GM12878 (cell line): ENCODE measurements around the gene TPRX1. TPM values are rescaled to one million over a fixed set of nuclear protein-coding genes. Genes with fewer than 3 reads are reported as not detected.
"Not testable (repeated sequence)": the region's sequence is repeated elsewhere in the genome, so short reads cannot be mapped to it uniquely, and the experiment has no call there.

ENCODE experiments used
- ATAC-seq: fragments of 200-7000 bp; cut with Tn5 transposase; 3 replicates; pipeline ENCODE4 v1.9.1; 2020; ENCODE audit warnings: mild to moderate bottlenecking, moderate library complexity
- BruUV-seq: library from RNA; stranded (reverse); fragments of 400-500 nt; replicated peaks from 2 replicates; lab custom pipeline; 2021; lab: Mats Ljungman, UMichigan
- CTCF ChIA-PET: fragments of 300-600 bp; sonication (Branson Sonifier 250); formaldehyde crosslinking; extraction: SDS; loops from one replicate; lab custom pipeline; 2021; ENCODE audit warnings: inconsistent platforms; lab: Yijun Ruan, JAX
- POLR2A ChIA-PET: fragments of 350-600 bp; formaldehyde crosslinking; extraction: SDS; loops from one replicate; lab custom pipeline; 2021; ENCODE audit warnings: inconsistent platforms; lab: Charles Lee
- RAD21 ChIA-PET: fragments of 300-600 bp; sonication (Branson Sonifier 250); formaldehyde crosslinking; loops from one replicate; lab custom pipeline; 2023; ENCODE audit warnings: antibody characterized with exemption; ENCODE audit not compliant: unreplicated experiment; lab: Charles Lee
- SMC1A ChIA-PET: fragments of 300-600 bp; sonication (Branson Sonifier 250); formaldehyde crosslinking; loops from one replicate; lab custom pipeline; 2023; ENCODE audit not compliant: unreplicated experiment, uncharacterized antibody; lab: Charles Lee
- DNase-seq: peaks from one replicate; pipeline ENCODE4 v3.0.0-alpha.2; 2011; ENCODE audit warnings: low read depth, low spot score
- FAIRE-seq: peaks from 3 replicates; lab custom pipeline; 2011; peaks lifted over from hg19 to GRCh38; lab: Jason Lieb, UNC
- H2AFZ ChIP-seq: 2 replicates; pipeline ENCODE4 v1.6.0; 2011; ENCODE audit warnings: low read depth, low read length, control low read depth; ENCODE audit not compliant: control insufficient read depth
- H3K27ac ChIP-seq: 2 replicates; pipeline ENCODE4 v1.5.1; 2011; ENCODE audit warnings: control low read depth; ENCODE audit not compliant: control insufficient read depth, insufficient read depth
- H3K27me3 ChIP-seq, 2 experiments: replicated peaks in 1 of 2; 2 replicates each; pipeline versions ENCODE4 v1.6.0 to v1.6.1; 2011; ENCODE audit warnings: low read length in 1 of 2; ENCODE audit not compliant: control insufficient read depth in 2 of 2, insufficient read depth in 2 of 2
- H3K36me3 ChIP-seq, 2 experiments: 2 replicates each; pipeline ENCODE4 v1.5.1; 2011; ENCODE audit warnings: low read length in 1 of 2; ENCODE audit not compliant: control insufficient read depth in 2 of 2, insufficient read depth in 2 of 2
- H3K4me1 ChIP-seq: 2 replicates; pipeline ENCODE4 v1.6.1; 2011; ENCODE audit warnings: mild to moderate bottlenecking, low read length, moderate library complexity, mixed read lengths; ENCODE audit not compliant: control insufficient read depth, insufficient read depth
- H3K4me2 ChIP-seq: 2 replicates; pipeline ENCODE4 v1.6.0; 2011; ENCODE audit warnings: control low read depth; ENCODE audit not compliant: control insufficient read depth, insufficient read depth
- H3K4me3 ChIP-seq: fragments of 200-600 bp; sonication (generic); 2 replicates; pipeline ENCODE4 v1.5.1; 2016
- H3K79me2 ChIP-seq: 2 replicates; pipeline ENCODE4 v1.6.0; 2011; ENCODE audit warnings: low read length; ENCODE audit not compliant: control insufficient read depth, insufficient read depth
- H3K9ac ChIP-seq: 2 replicates; pipeline ENCODE4 v1.8.0; 2011; ENCODE audit warnings: low read length, control low read depth, mixed read lengths; ENCODE audit not compliant: control insufficient read depth, insufficient read depth
- H3K9me3 ChIP-seq: replicated peaks from 3 replicates; pipeline ENCODE4 v1.5.1; 2011; ENCODE audit warnings: mild to moderate bottlenecking, low read length; ENCODE audit not compliant: control insufficient read depth, insufficient read depth
- H4K20me1 ChIP-seq: 2 replicates; pipeline ENCODE4 v1.6.0; 2011; ENCODE audit not compliant: control insufficient read depth, insufficient read depth
- DPF2 ChIP-seq: fragments of 450-650 bp; IDR thresholded peaks from 2 replicates; pipeline ENCODE4 v1.6.1; 2017; ENCODE audit warnings: mild to moderate bottlenecking
- ETV6 ChIP-seq, 2 experiments: fragments of 450-650 bp in 1 of 2; IDR thresholded peaks in 1 of 2; conservative IDR thresholded peaks in 1 of 2; 2 replicates each; pipeline ENCODE4 v1.6.1; 2014; ENCODE audit warnings: antibody characterized with exemption in 1 of 2, borderline replicate concordance in 1 of 2, low read depth in 1 of 2, mild to moderate bottlenecking in 1 of 2, moderate library complexity in 1 of 2
- JUND ChIP-seq: IDR thresholded peaks from 2 replicates; pipeline ENCODE4 v1.6.1; 2012; ENCODE audit warnings: low read depth, mild to moderate bottlenecking, low read length, improper control_type of control experiment, moderate library complexity
- NR2F1 ChIP-seq: fragments of 450-650 bp; conservative IDR thresholded peaks from 2 replicates; pipeline ENCODE4 v1.6.1; 2017; ENCODE audit warnings: mild to moderate bottlenecking
- POLR2AphosphoS5 ChIP-seq: IDR thresholded peaks from 2 replicates; pipeline ENCODE4 v1.6.1; 2011; ENCODE audit warnings: mild to moderate bottlenecking, low read length, inconsistent platforms
- RAD21 ChIP-seq: IDR thresholded peaks from 2 replicates; pipeline ENCODE4 v1.6.1; 2011; ENCODE audit warnings: mild to moderate bottlenecking, low read depth, low read length, moderate library complexity; ENCODE audit not compliant: insufficient read depth
- WGBS: methylation state at CpG from one replicate; pipeline ENCODE4 v1.1.6; 2016; ENCODE audit warnings: low lambda C conversion rate; ENCODE audit not compliant: insufficient replicate concordance, insufficient coverage; ENCODE audit errors: missing lambda C conversion rate; 5-methylcytosine and 5-hydroxymethylcytosine counted together
- in situ Hi-C: fragments of 300-500 bp; cut with MboI; formaldehyde crosslinking; loops from 9 replicates; pipeline ENCODE4 v1.14.3; 2018; ENCODE audit warnings: mixed read lengths
- intact Hi-C: fragments of 100-400 bp; cut with micrococcal nuclease; formaldehyde crosslinking; loops from one replicate; pipeline ENCODE4 v1.14.2; 2022; ENCODE audit not compliant: unreplicated experiment
- polyA plus RNA-seq, 11 experiments: library from polyadenylated mRNA; depleted of rRNA in 4 of 11; unstranded in 6 of 11; stranded (reverse) in 5 of 11; fragments of >200 nt; fragmentation: Nextera tagmentation in 4 of 11; fragmentation: Illumina TruSeq in 1 of 11; extraction: Ambion mirVana in 4 of 11; extraction: Trizol in 1 of 11; gene quantifications; 1 replicate in 1 of 11; 2 replicates in 10 of 11; pipeline versions ENCODE4 v1.2.1 to v1.2.3, GENCODE V29; 2011 to 2016; ENCODE audit warnings: inconsistent platforms in 2 of 11, missing spikeins in 2 of 11, low read depth in 1 of 11
- total RNA-seq, 4 experiments: library from RNA; depleted of rRNA in 3 of 4; stranded (reverse); fragments of >200 nt in 3 of 4; fragmentation: Illumina TruSeq in 1 of 4; extraction: Trizol in 1 of 4; gene quantifications; 2 replicates each; pipeline versions ENCODE4 v1.2.1 to v1.2.3, GENCODE V29; 2013 to 2021
- TF ChIP-seq, protein P1 (sequence below): fragments of 150-350 bp; IDR thresholded peaks from 2 replicates; pipeline ENCODE4 v1.6.1; 2014; ENCODE audit warnings: mild to moderate bottlenecking, low read depth, low read length
- TF ChIP-seq, protein P2 (sequence below): fragments of 450-650 bp; IDR thresholded peaks from 2 replicates; pipeline ENCODE4 v1.6.1; 2017; ENCODE audit warnings: mild to moderate bottlenecking, low read depth, inconsistent platforms; ENCODE audit not compliant: poor library complexity, severe bottlenecking
- TF ChIP-seq, protein P3 (sequence below): fragments of 150-350 bp; IDR thresholded peaks from 2 replicates; pipeline ENCODE4 v1.6.1; 2016; ENCODE audit warnings: low read depth, low read length

Gene TPRX1
- total and polyA plus RNA-seq, 10 of the 15 experiments (the other 5 are each of a cell fraction or from before 2014, with no cell fraction given), result not detected

DNA sequence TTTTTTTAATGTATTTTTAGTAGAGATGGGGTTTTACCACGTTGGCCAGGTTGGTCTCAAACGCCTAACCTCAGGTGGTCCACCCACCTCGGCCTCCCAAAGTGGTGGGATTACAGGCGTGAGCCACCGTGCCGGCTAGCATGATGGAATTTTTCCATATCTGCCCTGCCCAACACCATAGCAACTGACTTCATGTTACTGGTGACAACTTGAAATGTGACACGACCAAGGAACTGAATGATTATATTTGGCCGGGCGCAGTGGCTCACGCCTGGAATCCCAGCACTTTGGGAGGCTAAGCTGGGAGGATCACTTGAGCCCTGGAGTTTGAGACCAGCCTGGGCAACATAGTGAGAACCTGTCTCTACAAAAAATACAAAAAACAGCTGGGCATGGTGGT is 17.0 kb downstream of the TPRX1 start:
- H3K79me2 ChIP-seq, H3K4me1 ChIP-seq, H3K9ac ChIP-seq, H3K27ac ChIP-seq, DNase-seq, POLR2A ChIA-PET, H3K4me2 ChIP-seq, intact Hi-C loops, H3K4me3 ChIP-seq, H3K27me3 ChIP-seq, H4K20me1 ChIP-seq, ATAC-seq, FAIRE-seq, in situ Hi-C loops, H2AFZ ChIP-seq, H3K9me3 ChIP-seq, H3K36me3 ChIP-seq, BruUV-seq: not testable (repeated sequence)
- ChIA-PET RAD21 (interaction anchor here (0.9 kb wide), 1 partner anchor 74 kb away, joined by 3 read pairs; the partner anchor contains the start of gene EHD2), CTCF (interaction anchor here (0.9 to 5.8 kb wide), 4 partner anchors 21 to 87 kb away, joined by 3 to 75 read pairs (median 4); partner anchors contain the start of gene EHD2), SMC1A (interaction anchor here (1.5 kb wide), 2 partner anchors 19 to 22 kb away, joined by 4 to 5 read pairs; no protein-coding TSS in a partner anchor)
- WGBS, result 63% methylated on average over 10 of the region's 10 CpGs

DNA sequence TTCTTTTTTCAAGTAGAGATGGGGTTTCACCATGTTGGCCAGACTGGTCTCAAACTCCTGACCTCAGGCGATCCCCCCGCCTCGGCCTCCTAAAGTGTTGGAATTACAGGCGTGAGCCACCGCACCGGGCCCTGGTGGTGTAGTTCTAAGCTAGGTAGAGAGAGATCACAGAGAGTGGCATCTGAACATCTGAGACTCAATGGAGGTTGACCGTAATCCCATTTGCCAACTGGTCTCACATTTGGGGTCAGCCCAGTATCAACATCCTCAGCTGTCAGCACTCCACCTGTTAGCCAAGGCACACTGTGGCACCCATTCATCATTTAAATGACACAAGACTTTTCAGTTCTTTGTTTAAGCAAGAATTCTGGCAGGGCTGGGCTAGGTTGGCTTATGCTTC is 17.8 kb downstream of the TPRX1 start:
- no peak overlapping the region for H3K4me2 ChIP-seq
- no peak for FAIRE-seq
- DNase-seq, result no peak
- ChIA-PET SMC1A (interaction anchor here (1.5 kb wide), 1 partner anchor 21 kb away, joined by 4 read pairs; no protein-coding TSS in a partner anchor), RAD21 (no interaction called here), POLR2A (interaction anchor here (0.7 kb wide), 1 partner anchor 350 kb away, joined by 3 read pairs; no protein-coding TSS in a partner anchor), CTCF (interaction anchor here (1.5 to 5.8 kb wide), 2 partner anchors 21 to 87 kb away, joined by 4 to 75 read pairs; no protein-coding TSS in a partner anchor)
- no peak overlapping the region for H2AFZ ChIP-seq
- WGBS, result 98% methylated on average over 7 of the region's 7 CpGs
- H3K9ac ChIP-seq, result no peak overlapping the region
- BruUV-seq, result no TSS peak
- ATAC-seq, result no peak
- no peaks in the 10 kb centered on the region for H3K27me3 ChIP-seq
- H3K4me3 ChIP-seq, result no peak overlapping the region
- H4K20me1 ChIP-seq, result no peaks in the 10 kb centered on the region
- intact Hi-C loops (no loop called here), in situ Hi-C loops (no loop called here)
- no peak overlapping the region for H3K27ac ChIP-seq
- H3K36me3 ChIP-seq, result no peaks in the 10 kb centered on the region; a peak in 1 of 4 replicates
- no peaks in the 10 kb centered on the region for H3K4me1 ChIP-seq
- no peaks in the 10 kb centered on the region for H3K79me2 ChIP-seq
- no peaks in the 10 kb centered on the region for H3K9me3 ChIP-seq
- TF ChIP-seq, protein P1, sequence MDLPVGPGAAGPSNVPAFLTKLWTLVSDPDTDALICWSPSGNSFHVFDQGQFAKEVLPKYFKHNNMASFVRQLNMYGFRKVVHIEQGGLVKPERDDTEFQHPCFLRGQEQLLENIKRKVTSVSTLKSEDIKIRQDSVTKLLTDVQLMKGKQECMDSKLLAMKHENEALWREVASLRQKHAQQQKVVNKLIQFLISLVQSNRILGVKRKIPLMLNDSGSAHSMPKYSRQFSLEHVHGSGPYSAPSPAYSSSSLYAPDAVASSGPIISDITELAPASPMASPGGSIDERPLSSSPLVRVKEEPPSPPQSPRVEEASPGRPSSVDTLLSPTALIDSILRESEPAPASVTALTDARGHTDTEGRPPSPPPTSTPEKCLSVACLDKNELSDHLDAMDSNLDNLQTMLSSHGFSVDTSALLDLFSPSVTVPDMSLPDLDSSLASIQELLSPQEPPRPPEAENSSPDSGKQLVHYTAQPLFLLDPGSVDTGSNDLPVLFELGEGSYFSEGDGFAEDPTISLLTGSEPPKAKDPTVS, result no peak
- no peak for TF ChIP-seq JUND
- TF ChIP-seq DPF2, result no peak
- TF ChIP-seq RAD21, result no peak
- TF ChIP-seq, protein P2, sequence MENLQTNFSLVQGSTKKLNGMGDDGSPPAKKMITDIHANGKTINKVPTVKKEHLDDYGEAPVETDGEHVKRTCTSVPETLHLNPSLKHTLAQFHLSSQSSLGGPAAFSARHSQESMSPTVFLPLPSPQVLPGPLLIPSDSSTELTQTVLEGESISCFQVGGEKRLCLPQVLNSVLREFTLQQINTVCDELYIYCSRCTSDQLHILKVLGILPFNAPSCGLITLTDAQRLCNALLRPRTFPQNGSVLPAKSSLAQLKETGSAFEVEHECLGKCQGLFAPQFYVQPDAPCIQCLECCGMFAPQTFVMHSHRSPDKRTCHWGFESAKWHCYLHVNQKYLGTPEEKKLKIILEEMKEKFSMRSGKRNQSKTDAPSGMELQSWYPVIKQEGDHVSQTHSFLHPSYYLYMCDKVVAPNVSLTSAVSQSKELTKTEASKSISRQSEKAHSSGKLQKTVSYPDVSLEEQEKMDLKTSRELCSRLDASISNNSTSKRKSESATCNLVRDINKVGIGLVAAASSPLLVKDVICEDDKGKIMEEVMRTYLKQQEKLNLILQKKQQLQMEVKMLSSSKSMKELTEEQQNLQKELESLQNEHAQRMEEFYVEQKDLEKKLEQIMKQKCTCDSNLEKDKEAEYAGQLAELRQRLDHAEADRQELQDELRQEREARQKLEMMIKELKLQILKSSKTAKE, result no peak
- TF ChIP-seq, protein P3, sequence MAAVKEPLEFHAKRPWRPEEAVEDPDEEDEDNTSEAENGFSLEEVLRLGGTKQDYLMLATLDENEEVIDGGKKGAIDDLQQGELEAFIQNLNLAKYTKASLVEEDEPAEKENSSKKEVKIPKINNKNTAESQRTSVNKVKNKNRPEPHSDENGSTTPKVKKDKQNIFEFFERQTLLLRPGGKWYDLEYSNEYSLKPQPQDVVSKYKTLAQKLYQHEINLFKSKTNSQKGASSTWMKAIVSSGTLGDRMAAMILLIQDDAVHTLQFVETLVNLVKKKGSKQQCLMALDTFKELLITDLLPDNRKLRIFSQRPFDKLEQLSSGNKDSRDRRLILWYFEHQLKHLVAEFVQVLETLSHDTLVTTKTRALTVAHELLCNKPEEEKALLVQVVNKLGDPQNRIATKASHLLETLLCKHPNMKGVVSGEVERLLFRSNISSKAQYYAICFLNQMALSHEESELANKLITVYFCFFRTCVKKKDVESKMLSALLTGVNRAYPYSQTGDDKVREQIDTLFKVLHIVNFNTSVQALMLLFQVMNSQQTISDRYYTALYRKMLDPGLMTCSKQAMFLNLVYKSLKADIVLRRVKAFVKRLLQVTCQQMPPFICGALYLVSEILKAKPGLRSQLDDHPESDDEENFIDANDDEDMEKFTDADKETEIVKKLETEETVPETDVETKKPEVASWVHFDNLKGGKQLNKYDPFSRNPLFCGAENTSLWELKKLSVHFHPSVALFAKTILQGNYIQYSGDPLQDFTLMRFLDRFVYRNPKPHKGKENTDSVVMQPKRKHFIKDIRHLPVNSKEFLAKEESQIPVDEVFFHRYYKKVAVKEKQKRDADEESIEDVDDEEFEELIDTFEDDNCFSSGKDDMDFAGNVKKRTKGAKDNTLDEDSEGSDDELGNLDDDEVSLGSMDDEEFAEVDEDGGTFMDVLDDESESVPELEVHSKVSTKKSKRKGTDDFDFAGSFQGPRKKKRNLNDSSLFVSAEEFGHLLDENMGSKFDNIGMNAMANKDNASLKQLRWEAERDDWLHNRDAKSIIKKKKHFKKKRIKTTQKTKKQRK, result no peak
- TF ChIP-seq NR2F1, result no peak
- no peak for TF ChIP-seq ETV6 (conservative IDR thresholded peaks at IDR 0.05 in 1 of 2, IDR thresholded peaks at IDR 0.05 in 1 of 2; ENCODE audit: borderline replicate concordance in 1 of 2, low read depth in 1 of 2)
- no peak for TF ChIP-seq POLR2AphosphoS5
